Astrocyte of the spinal cord (primary cell): ENCODE measurements around the gene MEOX1.

Experiments used
- DNase-seq: peaks from one replicate; pipeline ENCODE4 v3.0.0; 2011; ENCODE audit warnings: low read depth, low spot score
- H3K4me3 ChIP-seq: 2 replicates; pipeline ENCODE4 v1.5.1; 2011; ENCODE audit warnings: low read depth, mild to moderate bottlenecking, low read length, moderate library complexity
- CTCF ChIP-seq: IDR thresholded peaks from 2 replicates; pipeline ENCODE4 v1.5.1; 2012; ENCODE audit warnings: low read depth, mild to moderate bottlenecking, low read length, inconsistent platforms
- in situ Hi-C: cut with HindIII; loops from 2 replicates; pipeline ENCODE4 v1.10.0; 2017; ENCODE audit warnings: low sequenced_read_pairs

MEOX1 gene

GRCh38 chr17:43637563-43638323 lies 24.0 kb downstream of the MEOX1 start:
- no peak for TF ChIP-seq CTCF
- H3K4me3 ChIP-seq: no peak overlapping the region
- in situ Hi-C loops: no loop called here
- no peak for DNase-seq

DNA sequence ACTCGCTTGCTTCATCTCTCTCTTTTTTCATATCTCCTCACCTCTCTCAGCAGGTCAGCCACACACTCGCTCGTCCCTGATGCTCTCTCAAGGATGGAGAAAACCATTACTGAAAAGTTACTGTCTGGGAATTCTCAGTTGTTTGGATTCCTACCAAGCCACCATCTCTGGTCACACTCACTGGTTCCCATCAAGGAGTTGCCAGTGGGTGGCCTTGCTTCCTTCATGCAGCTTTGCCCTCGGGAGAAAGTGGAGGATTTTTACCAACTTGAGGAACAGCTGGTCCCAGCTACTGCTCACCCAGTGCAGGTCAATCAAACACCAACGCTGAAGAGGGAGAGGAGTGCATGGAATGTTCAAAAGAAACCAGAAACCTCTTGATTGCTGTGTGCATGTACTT lies 25.3 kb downstream of the MEOX1 start:
- TF ChIP-seq CTCF: no peak
- in situ Hi-C loops: no loop called here
- DNase-seq: no peak
- no peak overlapping the region for H3K4me3 ChIP-seq

DNA sequence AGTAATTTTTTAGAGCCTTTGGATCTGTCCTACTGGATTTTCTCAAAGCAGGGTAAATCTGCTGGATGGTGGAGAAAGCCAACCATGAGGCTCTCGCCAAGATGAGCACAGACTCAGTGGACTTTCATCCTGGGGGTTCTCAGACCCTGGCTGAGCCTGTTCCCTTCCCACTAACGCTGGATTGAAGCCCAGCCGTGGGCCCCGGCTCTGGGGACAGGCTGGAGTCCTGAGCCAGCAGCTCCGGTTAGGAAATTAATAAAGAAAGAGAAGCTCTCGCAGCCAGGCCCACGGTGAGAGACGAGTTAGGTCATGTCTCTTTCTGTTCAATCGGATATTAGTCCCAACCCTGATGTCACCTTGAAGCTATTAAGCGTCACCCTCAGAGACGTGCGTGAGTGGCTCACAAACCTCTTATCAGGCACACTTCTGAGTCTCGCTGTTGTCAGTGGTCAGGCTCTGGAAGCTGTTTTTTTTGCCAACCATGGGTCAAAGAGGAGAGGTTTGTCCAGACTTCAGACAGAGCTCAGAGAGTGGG lies 27.1 kb downstream of the MEOX1 start:
- in situ Hi-C loops: no loop called here
- H3K4me3 ChIP-seq: no peak overlapping the region
- TF ChIP-seq CTCF: no peak
- DNase-seq: no peak

- TF ChIP-seq CTCF: no peak
- DNase-seq: no peak
- in situ Hi-C loops: no loop called here
- H3K4me3 ChIP-seq: no peak overlapping the region
Observed at GRCh38 chr17:43632221-43632620, 29.5 kb downstream of the MEOX1 start.

GRCh38 chr17:43631429-43631828 lies 30.3 kb downstream of the MEOX1 start:
- no peak for TF ChIP-seq CTCF
- no peak for DNase-seq
- in situ Hi-C loops: no loop called here
- no peak overlapping the region for H3K4me3 ChIP-seq

- DNase-seq: no peak
- in situ Hi-C loops: no loop called here
- TF ChIP-seq CTCF: no peak
- no peak overlapping the region for H3K4me3 ChIP-seq
Observed at GRCh38 chr17:43628089-43628650, 33.6 kb downstream of the MEOX1 start.
